H1 (cell line): Measurements from ENCODE around the gene MRPL19. TPM values are rescaled to one million over a fixed set of nuclear protein-coding genes. Genes with fewer than 3 reads are reported as not detected.

Source experiments
- ASH2L ChIP-seq: fragments of 200-600, 300-600 bp; sonication (generic); IDR thresholded peaks from one replicate; pipeline ENCODE4 v1.7.1; 2017; ENCODE audit warnings: low read length
- CREB1 ChIP-seq: IDR thresholded peaks from 2 replicates; pipeline ENCODE4 v1.6.1; 2012; ENCODE audit warnings: inconsistent platforms
- FOSL1 ChIP-seq: IDR thresholded peaks from 2 replicates; pipeline ENCODE4 v1.6.1; 2011; ENCODE audit warnings: mild to moderate bottlenecking, low read depth, low read length, moderate library complexity; ENCODE audit not compliant: insufficient read depth
- HDAC2 ChIP-seq, 2 experiments: fragments of 300-600 bp in 1 of 2; sonication (generic) in 1 of 2; IDR thresholded peaks; 2 replicates each; pipeline ENCODE4 v1.6.1; 2011 to 2012; ENCODE audit warnings: low read depth in 2 of 2, low read length in 2 of 2, mild to moderate bottlenecking in 2 of 2, moderate library complexity in 2 of 2, borderline replicate concordance in 1 of 2, inconsistent platforms in 1 of 2
- JUND ChIP-seq: IDR thresholded peaks from 2 replicates; pipeline ENCODE4 v1.6.1; 2011; ENCODE audit warnings: mild to moderate bottlenecking, improper control_type of control experiment, low read length
- POLR2AphosphoS5 ChIP-seq: IDR thresholded peaks from 2 replicates; pipeline ENCODE4 v1.6.1; 2011; ENCODE audit warnings: low read depth, low read length
- SIN3A ChIP-seq, 2 experiments: IDR thresholded peaks in 1 of 2; conservative IDR thresholded peaks in 1 of 2; 2 replicates each; pipeline ENCODE4 v1.6.1; 2011 to 2012; ENCODE audit warnings: low read length in 2 of 2, improper control_type of control experiment in 1 of 2, low read depth in 1 of 2, mild to moderate bottlenecking in 1 of 2
- polyA plus RNA-seq, 7 experiments: library from polyadenylated mRNA; depleted of rRNA in 3 of 7; stranded (reverse) in 5 of 7; unstranded in 2 of 7; fragments of >200 nt in 5 of 7; fragments of 200-250 nt in 2 of 7; gene quantifications; 1 replicate in 5 of 7; 2 replicates in 1 of 7; 4 replicates in 1 of 7; pipeline versions ENCODE4 v1.2.1 to v1.2.3, GENCODE V29; 2011 to 2013; ENCODE audit warnings: missing spikeins in 2 of 7, mixed read lengths in 2 of 7
- total RNA-seq: library from RNA; stranded (reverse); fragmentation: NEBNext Ultra II Directional; extraction: Animal tissue kit (Norgen Biotek cat#: 25700); gene quantifications from 2 replicates; pipeline ENCODE4 v1.2.1, GENCODE V29; 2021
- TF ChIP-seq, protein P1 (sequence below): fragments of 300-600 bp; sonication (generic); IDR thresholded peaks from 2 replicates; pipeline ENCODE4 v1.7.1; 2012; ENCODE audit warnings: low read length, moderate library complexity, mild to moderate bottlenecking, inconsistent platforms; ENCODE audit not compliant: insufficient replicate concordance
- TF ChIP-seq, protein P2 (sequence below): IDR thresholded peaks from 2 replicates; pipeline ENCODE4 v1.6.1; 2011; ENCODE audit warnings: low read length, improper control_type of control experiment

The MRPL19 gene
- total and polyA plus RNA-seq, 2 of the 8 experiments (the other 6 are each of a cell fraction or from before 2014, with no cell fraction given): 18.1 to 75.2 TPM

DNA sequence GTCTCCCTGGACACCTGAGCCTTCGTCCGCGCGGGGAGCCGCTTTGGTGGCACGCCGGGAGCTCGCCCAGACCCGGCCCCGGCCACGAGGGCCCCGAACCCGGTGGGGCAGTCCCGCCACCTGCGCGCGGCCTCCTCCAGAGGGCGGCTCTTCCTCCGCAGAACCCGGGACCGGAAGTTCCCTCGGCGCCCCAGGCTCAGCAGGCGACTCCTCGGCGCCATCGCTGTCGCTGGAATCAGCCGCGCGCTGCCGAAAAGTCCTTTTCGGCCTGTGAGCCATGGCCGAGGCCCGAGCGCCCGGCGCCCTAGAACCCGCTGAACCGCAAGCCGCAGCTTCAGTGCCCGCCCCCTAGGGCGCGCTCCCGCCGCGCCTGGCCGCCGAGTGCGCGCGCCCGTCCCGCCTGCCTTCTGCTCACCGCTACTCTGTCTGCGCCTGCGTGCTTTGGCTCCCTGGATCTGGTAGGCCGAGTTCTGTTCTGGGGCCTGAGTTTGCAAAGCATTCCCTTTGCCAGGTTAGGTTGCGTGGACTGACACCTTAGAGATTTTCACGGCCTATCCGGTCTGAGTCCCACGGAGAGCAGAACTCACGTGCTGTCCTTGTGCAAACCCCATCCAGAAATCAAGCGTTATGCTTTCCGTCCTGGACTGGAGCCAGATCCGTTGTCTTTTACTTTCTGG is 64.1 kb downstream of the MRPL19 start, which contains the start of gene GCFC2 (continued):
- TF ChIP-seq, protein P1, sequence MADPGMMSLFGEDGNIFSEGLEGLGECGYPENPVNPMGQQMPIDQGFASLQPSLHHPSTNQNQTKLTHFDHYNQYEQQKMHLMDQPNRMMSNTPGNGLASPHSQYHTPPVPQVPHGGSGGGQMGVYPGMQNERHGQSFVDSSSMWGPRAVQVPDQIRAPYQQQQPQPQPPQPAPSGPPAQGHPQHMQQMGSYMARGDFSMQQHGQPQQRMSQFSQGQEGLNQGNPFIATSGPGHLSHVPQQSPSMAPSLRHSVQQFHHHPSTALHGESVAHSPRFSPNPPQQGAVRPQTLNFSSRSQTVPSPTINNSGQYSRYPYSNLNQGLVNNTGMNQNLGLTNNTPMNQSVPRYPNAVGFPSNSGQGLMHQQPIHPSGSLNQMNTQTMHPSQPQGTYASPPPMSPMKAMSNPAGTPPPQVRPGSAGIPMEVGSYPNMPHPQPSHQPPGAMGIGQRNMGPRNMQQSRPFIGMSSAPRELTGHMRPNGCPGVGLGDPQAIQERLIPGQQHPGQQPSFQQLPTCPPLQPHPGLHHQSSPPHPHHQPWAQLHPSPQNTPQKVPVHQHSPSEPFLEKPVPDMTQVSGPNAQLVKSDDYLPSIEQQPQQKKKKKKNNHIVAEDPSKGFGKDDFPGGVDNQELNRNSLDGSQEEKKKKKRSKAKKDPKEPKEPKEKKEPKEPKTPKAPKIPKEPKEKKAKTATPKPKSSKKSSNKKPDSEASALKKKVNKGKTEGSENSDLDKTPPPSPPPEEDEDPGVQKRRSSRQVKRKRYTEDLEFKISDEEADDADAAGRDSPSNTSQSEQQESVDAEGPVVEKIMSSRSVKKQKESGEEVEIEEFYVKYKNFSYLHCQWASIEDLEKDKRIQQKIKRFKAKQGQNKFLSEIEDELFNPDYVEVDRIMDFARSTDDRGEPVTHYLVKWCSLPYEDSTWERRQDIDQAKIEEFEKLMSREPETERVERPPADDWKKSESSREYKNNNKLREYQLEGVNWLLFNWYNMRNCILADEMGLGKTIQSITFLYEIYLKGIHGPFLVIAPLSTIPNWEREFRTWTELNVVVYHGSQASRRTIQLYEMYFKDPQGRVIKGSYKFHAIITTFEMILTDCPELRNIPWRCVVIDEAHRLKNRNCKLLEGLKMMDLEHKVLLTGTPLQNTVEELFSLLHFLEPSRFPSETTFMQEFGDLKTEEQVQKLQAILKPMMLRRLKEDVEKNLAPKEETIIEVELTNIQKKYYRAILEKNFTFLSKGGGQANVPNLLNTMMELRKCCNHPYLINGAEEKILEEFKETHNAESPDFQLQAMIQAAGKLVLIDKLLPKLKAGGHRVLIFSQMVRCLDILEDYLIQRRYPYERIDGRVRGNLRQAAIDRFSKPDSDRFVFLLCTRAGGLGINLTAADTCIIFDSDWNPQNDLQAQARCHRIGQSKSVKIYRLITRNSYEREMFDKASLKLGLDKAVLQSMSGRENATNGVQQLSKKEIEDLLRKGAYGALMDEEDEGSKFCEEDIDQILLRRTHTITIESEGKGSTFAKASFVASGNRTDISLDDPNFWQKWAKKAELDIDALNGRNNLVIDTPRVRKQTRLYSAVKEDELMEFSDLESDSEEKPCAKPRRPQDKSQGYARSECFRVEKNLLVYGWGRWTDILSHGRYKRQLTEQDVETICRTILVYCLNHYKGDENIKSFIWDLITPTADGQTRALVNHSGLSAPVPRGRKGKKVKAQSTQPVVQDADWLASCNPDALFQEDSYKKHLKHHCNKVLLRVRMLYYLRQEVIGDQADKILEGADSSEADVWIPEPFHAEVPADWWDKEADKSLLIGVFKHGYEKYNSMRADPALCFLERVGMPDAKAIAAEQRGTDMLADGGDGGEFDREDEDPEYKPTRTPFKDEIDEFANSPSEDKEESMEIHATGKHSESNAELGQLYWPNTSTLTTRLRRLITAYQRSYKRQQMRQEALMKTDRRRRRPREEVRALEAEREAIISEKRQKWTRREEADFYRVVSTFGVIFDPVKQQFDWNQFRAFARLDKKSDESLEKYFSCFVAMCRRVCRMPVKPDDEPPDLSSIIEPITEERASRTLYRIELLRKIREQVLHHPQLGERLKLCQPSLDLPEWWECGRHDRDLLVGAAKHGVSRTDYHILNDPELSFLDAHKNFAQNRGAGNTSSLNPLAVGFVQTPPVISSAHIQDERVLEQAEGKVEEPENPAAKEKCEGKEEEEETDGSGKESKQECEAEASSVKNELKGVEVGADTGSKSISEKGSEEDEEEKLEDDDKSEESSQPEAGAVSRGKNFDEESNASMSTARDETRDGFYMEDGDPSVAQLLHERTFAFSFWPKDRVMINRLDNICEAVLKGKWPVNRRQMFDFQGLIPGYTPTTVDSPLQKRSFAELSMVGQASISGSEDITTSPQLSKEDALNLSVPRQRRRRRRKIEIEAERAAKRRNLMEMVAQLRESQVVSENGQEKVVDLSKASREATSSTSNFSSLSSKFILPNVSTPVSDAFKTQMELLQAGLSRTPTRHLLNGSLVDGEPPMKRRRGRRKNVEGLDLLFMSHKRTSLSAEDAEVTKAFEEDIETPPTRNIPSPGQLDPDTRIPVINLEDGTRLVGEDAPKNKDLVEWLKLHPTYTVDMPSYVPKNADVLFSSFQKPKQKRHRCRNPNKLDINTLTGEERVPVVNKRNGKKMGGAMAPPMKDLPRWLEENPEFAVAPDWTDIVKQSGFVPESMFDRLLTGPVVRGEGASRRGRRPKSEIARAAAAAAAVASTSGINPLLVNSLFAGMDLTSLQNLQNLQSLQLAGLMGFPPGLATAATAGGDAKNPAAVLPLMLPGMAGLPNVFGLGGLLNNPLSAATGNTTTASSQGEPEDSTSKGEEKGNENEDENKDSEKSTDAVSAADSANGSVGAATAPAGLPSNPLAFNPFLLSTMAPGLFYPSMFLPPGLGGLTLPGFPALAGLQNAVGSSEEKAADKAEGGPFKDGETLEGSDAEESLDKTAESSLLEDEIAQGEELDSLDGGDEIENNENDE: no peak
- TF ChIP-seq POLR2AphosphoS5: no peak
- TF ChIP-seq, protein P2, sequence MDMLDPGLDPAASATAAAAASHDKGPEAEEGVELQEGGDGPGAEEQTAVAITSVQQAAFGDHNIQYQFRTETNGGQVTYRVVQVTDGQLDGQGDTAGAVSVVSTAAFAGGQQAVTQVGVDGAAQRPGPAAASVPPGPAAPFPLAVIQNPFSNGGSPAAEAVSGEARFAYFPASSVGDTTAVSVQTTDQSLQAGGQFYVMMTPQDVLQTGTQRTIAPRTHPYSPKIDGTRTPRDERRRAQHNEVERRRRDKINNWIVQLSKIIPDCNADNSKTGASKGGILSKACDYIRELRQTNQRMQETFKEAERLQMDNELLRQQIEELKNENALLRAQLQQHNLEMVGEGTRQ: 0 out of 2 replicates have a peak, but pooled peaks have one; percentile 6
- no peak for TF ChIP-seq FOSL1
- TF ChIP-seq HDAC2 (IDR thresholded peaks at IDR 0.05; ENCODE audit: borderline replicate concordance in 1 of 2, low read depth in 2 of 2, low read length in 2 of 2): peak in 1 of 2 experiments; percentile 64; a peak in 2 of 4 replicates
- no peak for TF ChIP-seq JUND
- TF ChIP-seq SIN3A (conservative IDR thresholded peaks at IDR 0.05 in 1 of 2, IDR thresholded peaks at IDR 0.05 in 1 of 2; ENCODE audit: low read depth in 1 of 2, low read length in 2 of 2): 0 out of 4 replicates have a peak, but pooled peaks of 1 of the 2 experiments have one; percentile 18
- TF ChIP-seq ASH2L: peak; percentile 95
- no peak for TF ChIP-seq CREB1
